Thyroid gland (tissue), 4 donors: ENCODE results near the gene SLC12A3.

Experiments
- POLR2A ChIP-seq, 2 donors: fragments of 450-650 bp; IDR thresholded peaks; one replicate each; pipeline ENCODE4 v1.6.1; 2017; ENCODE audit warnings: antibody characterized with exemption in 2 of 2, mild to moderate bottlenecking in 2 of 2, moderate library complexity in 1 of 2
- TF ChIP-seq, protein P1 (sequence below), 6 experiments: fragments of 200-600 bp in 3 of 6; fragments of 450-650 bp in 3 of 6; sonication (generic) in 3 of 6; IDR thresholded peaks; one replicate each; pipeline ENCODE4 v1.5.1; 2016 to 2019; ENCODE audit warnings: antibody characterized with exemption in 6 of 6, mild to moderate bottlenecking in 2 of 6, inconsistent platforms in 1 of 6, moderate library complexity in 1 of 6

DNA sequence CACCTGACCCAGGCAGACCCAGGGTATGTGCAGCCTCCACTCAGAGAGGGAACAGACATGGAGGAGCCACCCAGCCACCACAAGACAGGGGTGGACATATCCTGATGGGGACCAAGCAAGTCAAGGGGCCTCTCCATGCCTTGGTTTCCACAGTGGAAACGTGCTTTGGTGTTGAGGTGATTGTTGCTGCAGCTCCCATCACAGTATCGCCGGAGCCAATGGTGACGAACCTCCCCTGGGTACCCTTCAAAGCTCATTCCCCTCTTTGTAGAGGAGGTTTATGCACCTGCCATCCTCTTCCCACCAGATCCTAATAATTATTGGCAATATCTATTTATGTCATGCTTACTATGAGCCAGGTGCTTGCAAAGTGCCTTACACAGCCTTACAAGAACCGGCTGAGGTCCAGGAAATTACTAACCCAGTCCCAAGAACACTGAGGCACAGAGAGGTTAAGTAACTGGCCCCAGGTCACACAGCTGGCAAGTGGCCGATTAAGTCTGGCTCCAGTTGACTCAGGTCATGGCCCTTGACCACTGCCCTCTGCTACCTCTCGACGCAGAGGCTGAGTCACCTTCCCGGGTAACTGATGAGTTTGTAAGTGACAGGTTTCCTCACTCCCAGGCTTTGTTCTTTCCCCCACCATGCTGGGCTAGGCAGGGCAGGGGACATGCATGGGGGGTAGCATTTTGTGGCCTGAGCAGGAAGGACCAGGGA lies 20.6 kb downstream of the SLC12A3 start:
- TF ChIP-seq, protein P1, sequence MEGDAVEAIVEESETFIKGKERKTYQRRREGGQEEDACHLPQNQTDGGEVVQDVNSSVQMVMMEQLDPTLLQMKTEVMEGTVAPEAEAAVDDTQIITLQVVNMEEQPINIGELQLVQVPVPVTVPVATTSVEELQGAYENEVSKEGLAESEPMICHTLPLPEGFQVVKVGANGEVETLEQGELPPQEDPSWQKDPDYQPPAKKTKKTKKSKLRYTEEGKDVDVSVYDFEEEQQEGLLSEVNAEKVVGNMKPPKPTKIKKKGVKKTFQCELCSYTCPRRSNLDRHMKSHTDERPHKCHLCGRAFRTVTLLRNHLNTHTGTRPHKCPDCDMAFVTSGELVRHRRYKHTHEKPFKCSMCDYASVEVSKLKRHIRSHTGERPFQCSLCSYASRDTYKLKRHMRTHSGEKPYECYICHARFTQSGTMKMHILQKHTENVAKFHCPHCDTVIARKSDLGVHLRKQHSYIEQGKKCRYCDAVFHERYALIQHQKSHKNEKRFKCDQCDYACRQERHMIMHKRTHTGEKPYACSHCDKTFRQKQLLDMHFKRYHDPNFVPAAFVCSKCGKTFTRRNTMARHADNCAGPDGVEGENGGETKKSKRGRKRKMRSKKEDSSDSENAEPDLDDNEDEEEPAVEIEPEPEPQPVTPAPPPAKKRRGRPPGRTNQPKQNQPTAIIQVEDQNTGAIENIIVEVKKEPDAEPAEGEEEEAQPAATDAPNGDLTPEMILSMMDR (IDR thresholded peaks at IDR 0.05): no peak
- TF ChIP-seq POLR2A (IDR thresholded peaks at IDR 0.05): no peak
